OCI-LY7 (cell line): ENCODE data around the gene HOGA1. TPM values are rescaled to one million over a fixed set of nuclear protein-coding genes. Genes with fewer than 3 reads are reported as not detected.

Experiments
- BruUV-seq: library from RNA; stranded (reverse); fragments of 400-500 nt; replicated peaks from 2 replicates; lab custom pipeline; 2021; lab: Mats Ljungman, UMichigan
- CTCF ChIA-PET: fragments of 300-600 bp; sonication (Branson Sonifier 250); formaldehyde crosslinking; loops from one replicate; lab custom pipeline; 2022; ENCODE audit warnings: antibody characterized with exemption; ENCODE audit not compliant: unreplicated experiment; lab: Charles Lee
- POLR2A ChIA-PET: fragments of 300-600 bp; sonication (Branson Sonifier 250); formaldehyde crosslinking; loops from one replicate; lab custom pipeline; 2022; ENCODE audit warnings: antibody characterized with exemption; lab: Charles Lee
- DNase-seq: peaks from one replicate; pipeline ENCODE4 v3.0.0-alpha.2; 2015; ENCODE audit warnings: low spot score
- H2AFZ ChIP-seq: fragments of 200-600 bp; sonication (generic), shearing (Covaris generic); 2 replicates; pipeline ENCODE4 v1.6.1; 2014; ENCODE audit warnings: mild to moderate bottlenecking, antibody characterized with exemption, low read length, moderate library complexity
- H3K27ac ChIP-seq: fragments of 200-600 bp; sonication (generic); 2 replicates; pipeline ENCODE4 v1.5.1; 2014; ENCODE audit warnings: mixed run types, low read depth, mild to moderate bottlenecking, moderate library complexity, low read length, inconsistent platforms; ENCODE audit not compliant: poor library complexity, severe bottlenecking
- H3K36me3 ChIP-seq: fragments of 200-600 bp; sonication (generic); 2 replicates; pipeline ENCODE4 v1.6.1; 2014; ENCODE audit warnings: mild to moderate bottlenecking, antibody characterized with exemption, low read length, moderate library complexity, mixed read lengths; ENCODE audit not compliant: insufficient read depth
- H3K4me1 ChIP-seq: fragments of 200-600 bp; sonication (generic); 2 replicates; pipeline ENCODE4 v1.5.1; 2014; ENCODE audit warnings: mild to moderate bottlenecking, low read length; ENCODE audit not compliant: insufficient read depth, poor library complexity, severe bottlenecking
- H3K4me2 ChIP-seq: fragments of 200-600 bp; sonication (generic); 2 replicates; pipeline ENCODE4 v1.6.1; 2014; ENCODE audit warnings: mild to moderate bottlenecking, low read length
- H3K4me3 ChIP-seq: fragments of 200-600 bp; sonication (generic); 2 replicates; pipeline ENCODE4 v1.5.1; 2014; ENCODE audit warnings: mild to moderate bottlenecking, low read depth, low read length; ENCODE audit not compliant: poor library complexity, severe bottlenecking
- H3K79me2 ChIP-seq: fragments of 200-600 bp; sonication (generic); 2 replicates; pipeline ENCODE4 v1.6.1; 2016; ENCODE audit warnings: low read depth, mild to moderate bottlenecking, low read length, moderate library complexity, mixed read lengths; ENCODE audit not compliant: insufficient read depth
- H3K9me2 ChIP-seq: fragments of 200-600 bp; sonication (generic); 2 replicates; pipeline ENCODE4 v1.6.1; 2016; ENCODE audit warnings: mild to moderate bottlenecking, low read length, mixed read lengths; ENCODE audit not compliant: insufficient read depth
- H3K9me3 ChIP-seq: fragments of 200-600 bp; sonication (generic); 2 replicates; pipeline ENCODE4 v1.6.1; 2014; ENCODE audit warnings: mild to moderate bottlenecking, mixed run types, low read length, mixed read lengths
- H4K20me1 ChIP-seq: fragments of 200-600 bp; sonication (generic); 2 replicates; pipeline ENCODE4 v1.6.1; 2014; ENCODE audit warnings: mild to moderate bottlenecking, antibody characterized with exemption, low read length, moderate library complexity, mixed read lengths; ENCODE audit not compliant: insufficient read depth
- CTCF ChIP-seq: fragments of 200-600 bp; sonication (generic); conservative IDR thresholded peaks from 2 replicates; pipeline ENCODE4 v1.5.1; 2014; ENCODE audit warnings: mild to moderate bottlenecking, antibody characterized with exemption, low read length, moderate library complexity, mixed read lengths
- EZH2phosphoT487 ChIP-seq: fragments of 200-600 bp; sonication (generic); IDR thresholded peaks from 2 replicates; pipeline ENCODE4 v1.6.1; 2018; ENCODE audit warnings: low read depth, borderline replicate concordance, mild to moderate bottlenecking, mixed run types, antibody characterized with exemption, low read length, moderate library complexity, mixed read lengths
- intact Hi-C: fragments of 100-400 bp; cut with micrococcal nuclease; formaldehyde crosslinking; loops from one replicate; pipeline ENCODE4 v1.10.0; 2022; ENCODE audit not compliant: unreplicated experiment
- total RNA-seq, 2 experiments: library from RNA; depleted of rRNA in 1 of 2; stranded (reverse); fragments of >200 nt in 1 of 2; shearing (Covaris generic) in 1 of 2; gene quantifications; 2 replicates each; pipeline ENCODE4 v1.2.3, GENCODE V29; 2014 to 2022

Gene HOGA1
- total RNA-seq, 2 experiments from 2014 or later, result 0.25 TPM; not detected in 1

- TF ChIP-seq CTCF, result no peak
- TF ChIP-seq EZH2phosphoT487, result no peak
- no peak for DNase-seq
- ChIA-PET CTCF (no interaction called here), POLR2A (interaction anchor here (0.6 to 0.7 kb wide), 2 partner anchors 70 to 528 kb away, joined by 3 read pairs; no protein-coding TSS in a partner anchor)
- Histone ChIP-seq H3K79me2 (no peaks in the 10 kb centered on the region), H4K20me1 (no peaks in the 10 kb centered on the region), H3K36me3 (no peaks in the 10 kb centered on the region), H3K9me2 (no peaks in the 10 kb centered on the region), H3K4me3 (no peak overlapping the region), H2AFZ (no peak overlapping the region), H3K4me1 (no peaks in the 10 kb centered on the region), H3K9me3 (no peaks in the 10 kb centered on the region), H3K27ac (no peak overlapping the region), H3K4me2 (no peak overlapping the region)
- no TSS peak for BruUV-seq
- intact Hi-C loops, result no loop called here
These were observed 24.9 kb downstream of the HOGA1 start for GRCh38 chr10:97608991-97609561.

- no peak overlapping the region for H2AFZ ChIP-seq
- POLR2A ChIA-PET, result interaction anchor here (1.2 kb wide), 1 partner anchor 39 kb away, joined by 3 read pairs; the partner anchor contains the start of gene ANKRD2
These were observed 27.3 kb downstream of the HOGA1 start for GRCh38 chr10:97611473-97611872.

More at GRCh38 chr10:97611473-97611872, 27.3 kb downstream of the HOGA1 start:
- TF ChIP-seq CTCF (no peak), EZH2phosphoT487 (no peak)
- CTCF ChIA-PET, result interaction anchor here (1.1 kb wide), 1 partner anchor 21 kb away, joined by 4 read pairs; no protein-coding TSS in a partner anchor
- intact Hi-C loops, result no loop called here
- H4K20me1 ChIP-seq, result no peaks in the 10 kb centered on the region
- no TSS peak for BruUV-seq
- no peaks in the 10 kb centered on the region for H3K36me3 ChIP-seq
- no peak overlapping the region for H3K4me3 ChIP-seq
- no peaks in the 10 kb centered on the region for H3K9me3 ChIP-seq
- no peak overlapping the region for H3K4me2 ChIP-seq
- no peaks in the 10 kb centered on the region for H3K9me2 ChIP-seq
- no peaks in the 10 kb centered on the region for H3K79me2 ChIP-seq
- no peak for DNase-seq
- no peaks in the 10 kb centered on the region for H3K4me1 ChIP-seq
- H3K27ac ChIP-seq, result no peak overlapping the region
